OCI-LY1 (cell line): ENCODE data around the gene CC2D2A.
"Not testable (repeated sequence)": the region's sequence is repeated elsewhere in the genome, so short reads cannot be mapped to it uniquely, and the experiment has no call there.

Experiments used
- H2AFZ ChIP-seq: fragments of 200-600 bp; sonication (generic), shearing (Covaris generic); 2 replicates; pipeline ENCODE4 v1.6.0; 2014; ENCODE audit warnings: antibody characterized with exemption, mild to moderate bottlenecking, low read length
- H3F3A ChIP-seq: fragments of 200-600 bp; sonication (generic), shearing (Covaris generic); 2 replicates; pipeline ENCODE4 v1.6.0; 2014; ENCODE audit warnings: mild to moderate bottlenecking, antibody characterized with exemption, low read length, moderate library complexity; ENCODE audit not compliant: insufficient read depth
- H3K27ac ChIP-seq: fragments of 200-600 bp; sonication (generic); 2 replicates; pipeline ENCODE4 v1.5.1; 2014; ENCODE audit warnings: low read length, mixed run types, mild to moderate bottlenecking, low read depth; ENCODE audit not compliant: poor library complexity, severe bottlenecking
- H3K27me3 ChIP-seq: fragments of 200-600 bp; sonication (generic); 2 replicates; pipeline ENCODE4 v1.6.0; 2014; ENCODE audit warnings: antibody characterized with exemption, mild to moderate bottlenecking, low read length, moderate library complexity; ENCODE audit not compliant: insufficient read depth
- H3K36me3 ChIP-seq: fragments of 200-600 bp; sonication (generic); 2 replicates; pipeline ENCODE4 v1.6.1; 2014; ENCODE audit warnings: mild to moderate bottlenecking, antibody characterized with exemption, low read length, moderate library complexity, mixed read lengths; ENCODE audit not compliant: insufficient read depth
- H3K4me1 ChIP-seq: fragments of 200-600 bp; sonication (generic); 2 replicates; pipeline ENCODE4 v1.5.1; 2014; ENCODE audit warnings: mild to moderate bottlenecking, low read length, moderate library complexity; ENCODE audit not compliant: insufficient read depth, severe bottlenecking
- H3K4me2 ChIP-seq: fragments of 200-600 bp; sonication (generic), shearing (Covaris generic); 2 replicates; pipeline ENCODE4 v1.6.1; 2014; ENCODE audit warnings: low read length
- H3K4me3 ChIP-seq: fragments of 200-600 bp; sonication (generic); 2 replicates; pipeline ENCODE4 v1.5.1; 2014; ENCODE audit warnings: low read length, low read depth, mild to moderate bottlenecking, mixed read lengths; ENCODE audit not compliant: poor library complexity, severe bottlenecking
- H3K79me2 ChIP-seq: fragments of 200-600 bp; shearing (Covaris generic); 2 replicates; pipeline ENCODE4 v1.6.1; 2016; ENCODE audit warnings: mixed run types, low read length, mixed read lengths; ENCODE audit not compliant: insufficient read depth
- H3K9ac ChIP-seq: fragments of 200-600 bp; sonication (generic), shearing (Covaris generic); 2 replicates; pipeline ENCODE4 v1.6.1; 2014; ENCODE audit warnings: mild to moderate bottlenecking, low read length, mixed read lengths
- H3K9me2 ChIP-seq: fragments of 200-600 bp; sonication (generic), shearing (Covaris generic); 2 replicates; pipeline ENCODE4 v1.6.1; 2014; ENCODE audit warnings: low read depth, mild to moderate bottlenecking, low read length, mixed read lengths
- H3K9me3 ChIP-seq: fragments of 200-600 bp; shearing (Covaris generic); 2 replicates; pipeline ENCODE4 v1.6.1; 2014; ENCODE audit warnings: low read length, mixed read lengths
- H4K20me1 ChIP-seq: fragments of 200-600 bp; sonication (generic), shearing (Covaris generic); 2 replicates; pipeline ENCODE4 v1.6.0; 2016; ENCODE audit warnings: mild to moderate bottlenecking, low read length; ENCODE audit not compliant: insufficient read depth
- CTCF ChIP-seq: fragments of 200-600 bp; sonication (generic), shearing (Covaris generic); IDR thresholded peaks from 2 replicates; pipeline ENCODE4 v1.5.1; 2017; ENCODE audit warnings: mild to moderate bottlenecking, antibody characterized with exemption, low read length, moderate library complexity, mixed read lengths
- EZH2 ChIP-seq: fragments of 200-600 bp; sonication (generic), shearing (Covaris generic); IDR thresholded peaks from 2 replicates; pipeline ENCODE4 v1.8.0; 2017; ENCODE audit warnings: borderline replicate concordance, mixed run types, mild to moderate bottlenecking, antibody characterized with exemption, low read length, moderate library complexity, mixed read lengths

Gene CC2D2A

GRCh38 chr4:15515106-15515505 is 45.4 kb downstream of the CC2D2A start:
- Histone ChIP-seq H3K27me3 (no peaks in the 10 kb centered on the region), H3K36me3 (no peaks in the 10 kb centered on the region), H4K20me1 (no peaks in the 10 kb centered on the region), H3K27ac (no peak overlapping the region), H2AFZ (no peak overlapping the region), H3K4me2 (no peak overlapping the region), H3K9me3 (no peaks in the 10 kb centered on the region), H3K79me2 (no peaks in the 10 kb centered on the region), H3K9ac (no peak overlapping the region), H3K9me2 (no peaks in the 10 kb centered on the region), H3F3A (no peaks in the 10 kb centered on the region), H3K4me1 (no peaks in the 10 kb centered on the region), H3K4me3 (no peak overlapping the region)
- TF ChIP-seq EZH2: no peak
- TF ChIP-seq CTCF: no peak

GRCh38 chr4:15516494-15516893 is 46.8 kb downstream of the CC2D2A start:
- no peaks in the 10 kb centered on the region for H3F3A ChIP-seq
- no peaks in the 10 kb centered on the region for H3K36me3 ChIP-seq
- H3K79me2 ChIP-seq: no peaks in the 10 kb centered on the region
- no peaks in the 10 kb centered on the region for H4K20me1 ChIP-seq
- H3K27me3 ChIP-seq: no peaks in the 10 kb centered on the region
- H3K4me3 ChIP-seq: no peak overlapping the region
- no peak overlapping the region for H3K27ac ChIP-seq
- no peak overlapping the region for H2AFZ ChIP-seq
- H3K9me3 ChIP-seq: no peaks in the 10 kb centered on the region
- TF ChIP-seq EZH2 (no peak), CTCF (no peak)
- no peak overlapping the region for H3K4me2 ChIP-seq
- H3K9ac ChIP-seq: no peak overlapping the region
- no peaks in the 10 kb centered on the region for H3K4me1 ChIP-seq
- H3K9me2 ChIP-seq: no peaks in the 10 kb centered on the region

GRCh38 chr4:15517681-15518080 is 48.0 kb downstream of the CC2D2A start:
- not testable (repeated sequence) for H3K9ac ChIP-seq, H3K4me2 ChIP-seq, H3K27ac ChIP-seq, H3K9me3 ChIP-seq, H2AFZ ChIP-seq, H3K27me3 ChIP-seq, H3K36me3 ChIP-seq, H3K4me1 ChIP-seq, H3K9me2 ChIP-seq, H3F3A ChIP-seq, H3K79me2 ChIP-seq, H3K4me3 ChIP-seq, H4K20me1 ChIP-seq

- Histone ChIP-seq H3K9ac (no peak overlapping the region), H3F3A (no peaks in the 10 kb centered on the region), H3K4me2 (no peak overlapping the region), H3K4me1 (no peaks in the 10 kb centered on the region), H3K4me3 (no peak overlapping the region), H3K9me3 (no peaks in the 10 kb centered on the region), H3K27ac (no peak overlapping the region), H2AFZ (no peak overlapping the region), H3K36me3 (no peaks in the 10 kb centered on the region), H3K27me3 (no peaks in the 10 kb centered on the region), H4K20me1 (no peaks in the 10 kb centered on the region), H3K79me2 (no peaks in the 10 kb centered on the region), H3K9me2 (no peaks in the 10 kb centered on the region)
- no peak for TF ChIP-seq EZH2
These were observed 51.9 kb downstream of the CC2D2A start for GRCh38 chr4:15521442-15522039.
